Naive thymus-derived CD8-positive, alpha-beta T cell (primary cell): ENCODE results near the gene SETD2. TPM values are rescaled to one million over a fixed set of nuclear protein-coding genes. Genes with fewer than 3 reads are reported as not detected.
"Not testable (repeated sequence)": the region's sequence is repeated elsewhere in the genome, so short reads cannot be mapped to it uniquely, and the experiment has no call there.

ENCODE experiments used
- ATAC-seq, 2 donors: fragments of 150-1000 bp; cut with Tn5 transposase in 1 of 2; sonication (Bioruptor Pico), chemical (Tn5 transposase) in 1 of 2; 1 replicate in 1 of 2; 2 replicates in 1 of 2; pipeline ENCODE4 v1.10.0; 2021; ENCODE audit warnings: mild to moderate bottlenecking in 2 of 2, moderate library complexity in 2 of 2
- POLR2A ChIA-PET: fragments of 350-600 bp; sonication (Branson Sonifier 250); formaldehyde crosslinking; loops from one replicate; lab custom pipeline; 2021; ENCODE audit warnings: antibody characterized with exemption; lab: Charles Lee
- DNase-seq, 10 donors: peaks; one replicate each; pipeline versions ENCODE4 v3.0.0 to v3.0.0-alpha.2; 2020 to 2022
- H3K27ac Mint-ChIP-seq, 10 donors: one replicate each; pipeline ENCODE4 v1.8.0; 2020 to 2022; ENCODE audit warnings: mild to moderate bottlenecking in 10 of 10, mixed read lengths in 10 of 10, moderate library complexity in 4 of 10, inconsistent platforms in 1 of 10
- H3K27me3 Mint-ChIP-seq, 5 donors: one replicate each; pipeline ENCODE4 v1.8.0; 2021 to 2022; ENCODE audit warnings: mixed read lengths in 5 of 5
- H3K36me3 Mint-ChIP-seq, 3 donors: one replicate each; pipeline ENCODE4 v1.8.0; 2020 to 2022; ENCODE audit warnings: mixed read lengths in 3 of 3, mild to moderate bottlenecking in 2 of 3, inconsistent platforms in 1 of 3
- H3K4me1 Mint-ChIP-seq, 4 donors: one replicate each; pipeline ENCODE4 v1.8.0; 2021 to 2022; ENCODE audit warnings: mixed read lengths in 4 of 4
- H3K4me3 Mint-ChIP-seq, 10 donors: one replicate each; pipeline ENCODE4 v1.8.0; 2020 to 2022; ENCODE audit warnings: mild to moderate bottlenecking in 10 of 10, mixed read lengths in 10 of 10, moderate library complexity in 6 of 10, inconsistent platforms in 1 of 10
- H3K9me3 Mint-ChIP-seq, 9 donors: one replicate each; pipeline ENCODE4 v1.8.0; 2020 to 2022; ENCODE audit warnings: mixed read lengths in 9 of 9, mild to moderate bottlenecking in 3 of 9, inconsistent platforms in 1 of 9, moderate library complexity in 1 of 9
- polyA plus RNA-seq, 3 donors: library from polyadenylated mRNA; unstranded; fragments of 300-500 nt; fragmentation: Illumina TruSeq; gene quantifications; one replicate each; pipeline ENCODE4 v1.2.3, GENCODE V29; 2021
- total RNA-seq, 8 experiments: library from RNA in 2 of 8; stranded (reverse) in 2 of 8; gene quantifications; one replicate each; pipeline ENCODE4 v1.2.3 and lab custom pipeline; 2021 to 2026

The SETD2 gene
- total and polyA plus RNA-seq, 5 experiments from 2014 or later, result 11.8 to 85.0 (median 23.4) TPM

GRCh38 chr3:47115524-47115923 is 48.4 kb downstream of the SETD2 start:
- H3K9me3 Mint-ChIP-seq, ATAC-seq, H3K27me3 Mint-ChIP-seq, H3K27ac Mint-ChIP-seq, DNase-seq, H3K4me3 Mint-ChIP-seq, POLR2A ChIA-PET: not testable (repeated sequence)
- H3K36me3 Mint-ChIP-seq, result peaks cover 0 to 80% (median 17%) of the 10 kb centered on the region in 3 donors
- H3K4me1 Mint-ChIP-seq, result peaks cover 16 to 34% (median 32%) of the 10 kb centered on the region in 4 donors

GRCh38 chr3:47113669-47114365 is 50.1 kb downstream of the SETD2 start:
- Mint-ChIP-seq H3K9me3 (no peaks in the 10 kb centered on the region), H3K27ac (peak overlapping the region in 2 of 10 donors; percentile 24 to 46), H3K4me3 (no peak overlapping the region), H3K36me3 (peaks cover 0 to 86% (median 15%) of the 10 kb centered on the region in 3 donors), H3K4me1 (peaks cover 9 to 29% (median 25%) of the 10 kb centered on the region in 4 donors), H3K27me3 (no peaks in the 10 kb centered on the region)
- DNase-seq (no peak), ATAC-seq (no peak)
- POLR2A ChIA-PET, result interaction anchor here (1.1 kb wide), 1 partner anchor 50 kb away, joined by 3 read pairs; the partner anchor contains the start of gene SETD2

- no peak for DNase-seq
- no peaks in the 10 kb centered on the region for H3K27me3 Mint-ChIP-seq
- no peak overlapping the region for H3K4me3 Mint-ChIP-seq
- POLR2A ChIA-PET, result interaction anchor here (1.1 kb wide), 1 partner anchor 51 kb away, joined by 3 read pairs; the partner anchor contains the start of gene SETD2
- ATAC-seq, result no peak
- peaks cover 11 to 27% (median 22%) of the 10 kb centered on the region in 4 donors for H3K4me1 Mint-ChIP-seq
- no peaks in the 10 kb centered on the region for H3K9me3 Mint-ChIP-seq
- H3K27ac Mint-ChIP-seq, result no peak overlapping the region
- peaks cover 0 to 93% (median 15%) of the 10 kb centered on the region in 3 donors for H3K36me3 Mint-ChIP-seq
Measured at GRCh38 chr3:47112997-47113396, 50.9 kb downstream of the SETD2 start.

GRCh38 chr3:47109393-47109792 is 54.5 kb downstream of the SETD2 start:
- peaks cover 0 to 87% (median 17%) of the 10 kb centered on the region in 3 donors for H3K36me3 Mint-ChIP-seq
- H3K27me3 Mint-ChIP-seq, result no peaks in the 10 kb centered on the region
- no peak overlapping the region for H3K4me3 Mint-ChIP-seq
- POLR2A ChIA-PET, result interaction anchor here (1.4 kb wide), 1 partner anchor 55 kb away, joined by 3 read pairs; the partner anchor contains the start of gene SETD2
- peak overlapping the region in 2 of 10 donors; percentile 15 to 32 for H3K27ac Mint-ChIP-seq
- DNase-seq (no peak), ATAC-seq (no peak)
- H3K9me3 Mint-ChIP-seq, result no peaks in the 10 kb centered on the region
- H3K4me1 Mint-ChIP-seq, result peaks cover 5 to 14% (median 11%) of the 10 kb centered on the region in 4 donors

- H3K27ac Mint-ChIP-seq, result peak overlapping the region in 3 of 10 donors; percentile 25 to 75 (median 45)
- POLR2A ChIA-PET, result interaction anchor here (1.4 kb wide), 1 partner anchor 56 kb away, joined by 3 read pairs; the partner anchor contains the start of gene SETD2
- no peaks in the 10 kb centered on the region for H3K9me3 Mint-ChIP-seq
- ATAC-seq, result no peak
- DNase-seq, result no peak
- H3K4me3 Mint-ChIP-seq, result no peak overlapping the region
- H3K27me3 Mint-ChIP-seq, result no peaks in the 10 kb centered on the region
- H3K4me1 Mint-ChIP-seq, result peaks cover 5 to 18% (median 7%) of the 10 kb centered on the region in 4 donors
- H3K36me3 Mint-ChIP-seq, result peaks cover 0 to 83% (median 12%) of the 10 kb centered on the region in 3 donors
Measured at GRCh38 chr3:47108546-47108945, 55.4 kb downstream of the SETD2 start.

GRCh38 chr3:47104259-47104658 is 59.7 kb downstream of the SETD2 start:
- no peak for DNase-seq
- H3K4me1 Mint-ChIP-seq, result peaks cover 0 to 12% (median 4%) of the 10 kb centered on the region in 4 donors
- H3K27ac Mint-ChIP-seq, result no peak overlapping the region
- H3K36me3 Mint-ChIP-seq, result peaks cover 0 to 75% (median 8%) of the 10 kb centered on the region in 3 donors
- POLR2A ChIA-PET, result no interaction called here
- no peak for ATAC-seq
- no peaks in the 10 kb centered on the region for H3K9me3 Mint-ChIP-seq
- no peaks in the 10 kb centered on the region for H3K27me3 Mint-ChIP-seq
- no peak overlapping the region for H3K4me3 Mint-ChIP-seq

GRCh38 chr3:47103619-47104018 is 60.3 kb downstream of the SETD2 start:
- POLR2A ChIA-PET, result no interaction called here
- H3K36me3 Mint-ChIP-seq, result peaks cover 0 to 73% (median 8%) of the 10 kb centered on the region in 3 donors
- peak overlapping the region in 2 of 10 donors; percentile 4 to 10 for H3K27ac Mint-ChIP-seq

GRCh38 chr3:47102081-47102600 is 61.8 kb downstream of the SETD2 start:
- DNase-seq (no peak), ATAC-seq (no peak)
- Mint-ChIP-seq H3K4me3 (no peak overlapping the region), H3K27ac (no peak overlapping the region), H3K36me3 (peaks cover 3 to 75% (median 15%) of the 10 kb centered on the region in 3 donors), H3K4me1 (peaks cover 0 to 9% (median 2%) of the 10 kb centered on the region in 4 donors), H3K9me3 (no peaks in the 10 kb centered on the region), H3K27me3 (no peaks in the 10 kb centered on the region)
- POLR2A ChIA-PET, result no interaction called here

More at GRCh38 chr3:47103619-47104018, 60.3 kb downstream of the SETD2 start:
- no peaks in the 10 kb centered on the region for H3K27me3 Mint-ChIP-seq
- H3K4me1 Mint-ChIP-seq, result peaks cover 0 to 6% (median 3%) of the 10 kb centered on the region in 4 donors
- no peaks in the 10 kb centered on the region for H3K9me3 Mint-ChIP-seq
- ATAC-seq (no peak), DNase-seq (no peak)
- H3K4me3 Mint-ChIP-seq, result no peak overlapping the region

- H3K27ac Mint-ChIP-seq, result no peak overlapping the region
- POLR2A ChIA-PET, result no interaction called here
- H3K9me3 Mint-ChIP-seq, result no peaks in the 10 kb centered on the region
- DNase-seq, result no peak
- H3K4me3 Mint-ChIP-seq, result no peak overlapping the region
- peaks cover 6 to 85% (median 17%) of the 10 kb centered on the region in 3 donors for H3K36me3 Mint-ChIP-seq
- H3K27me3 Mint-ChIP-seq, result no peaks in the 10 kb centered on the region
- ATAC-seq, result no peak
- H3K4me1 Mint-ChIP-seq, result peaks cover 0 to 12% (median 2%) of the 10 kb centered on the region in 4 donors
Measured at GRCh38 chr3:47098910-47099309, 65.0 kb downstream of the SETD2 start.

GRCh38 chr3:47097864-47098263 is 66.0 kb downstream of the SETD2 start:
- Mint-ChIP-seq H3K36me3 (peaks cover 6 to 80% (median 17%) of the 10 kb centered on the region in 3 donors), H3K4me1 (peaks cover 0 to 7% (median 2%) of the 10 kb centered on the region in 4 donors), H3K27ac (peak overlapping the region in 8 of 10 donors; percentile 11 to 75 (median 42)), H3K27me3 (no peaks in the 10 kb centered on the region), H3K4me3 (no peak overlapping the region), H3K9me3 (no peaks in the 10 kb centered on the region)
- POLR2A ChIA-PET, result interaction anchor here (0.6 kb wide), 1 partner anchor 280 kb away, joined by 3 read pairs; no protein-coding TSS in a partner anchor
- DNase-seq (no peak), ATAC-seq (no peak)

- no peak for ATAC-seq
- Mint-ChIP-seq H3K4me1 (peaks cover 0 to 7% (median 2%) of the 10 kb centered on the region in 4 donors), H3K9me3 (no peaks in the 10 kb centered on the region), H3K4me3 (no peak overlapping the region), H3K27ac (peak overlapping the region in 7 of 10 donors; percentile 2 to 68 (median 61)), H3K36me3 (peaks cover 6 to 71% (median 14%) of the 10 kb centered on the region in 3 donors), H3K27me3 (no peaks in the 10 kb centered on the region)
- DNase-seq, result no peak
- POLR2A ChIA-PET, result no interaction called here
Measured at GRCh38 chr3:47096959-47097358, 67.0 kb downstream of the SETD2 start.

- POLR2A ChIA-PET, result no interaction called here
- Mint-ChIP-seq H3K9me3 (no peaks in the 10 kb centered on the region), H3K4me1 (peaks cover 2 to 5% (median 2%) of the 10 kb centered on the region in 4 donors), H3K36me3 (peaks cover 6 to 72% (median 7%) of the 10 kb centered on the region in 3 donors), H3K27me3 (no peaks in the 10 kb centered on the region), H3K27ac (no peak overlapping the region), H3K4me3 (no peak overlapping the region)
- no peak for DNase-seq
- no peak for ATAC-seq
Measured at GRCh38 chr3:47092090-47092489, 71.8 kb downstream of the SETD2 start.

- Mint-ChIP-seq H3K36me3 (peaks cover 5 to 70% (median 10%) of the 10 kb centered on the region in 3 donors), H3K27me3 (no peaks in the 10 kb centered on the region), H3K4me1 (peaks cover 0 to 4% (median 3%) of the 10 kb centered on the region in 4 donors), H3K27ac (peak overlapping the region in 3 of 10 donors; percentile 3 to 82 (median 65)), H3K4me3 (no peak overlapping the region), H3K9me3 (no peaks in the 10 kb centered on the region)
- POLR2A ChIA-PET, result no interaction called here
- no peak for DNase-seq
- ATAC-seq, result no peak
Measured at GRCh38 chr3:47089630-47090029, 74.3 kb downstream of the SETD2 start.
